Measurements from ENCODE around the gene BUB1.
"Not testable (repeated sequence)": the region's sequence is repeated elsewhere in the genome, so short reads cannot be mapped to it uniquely, and the experiment has no call there.

Gene BUB1

DNA sequence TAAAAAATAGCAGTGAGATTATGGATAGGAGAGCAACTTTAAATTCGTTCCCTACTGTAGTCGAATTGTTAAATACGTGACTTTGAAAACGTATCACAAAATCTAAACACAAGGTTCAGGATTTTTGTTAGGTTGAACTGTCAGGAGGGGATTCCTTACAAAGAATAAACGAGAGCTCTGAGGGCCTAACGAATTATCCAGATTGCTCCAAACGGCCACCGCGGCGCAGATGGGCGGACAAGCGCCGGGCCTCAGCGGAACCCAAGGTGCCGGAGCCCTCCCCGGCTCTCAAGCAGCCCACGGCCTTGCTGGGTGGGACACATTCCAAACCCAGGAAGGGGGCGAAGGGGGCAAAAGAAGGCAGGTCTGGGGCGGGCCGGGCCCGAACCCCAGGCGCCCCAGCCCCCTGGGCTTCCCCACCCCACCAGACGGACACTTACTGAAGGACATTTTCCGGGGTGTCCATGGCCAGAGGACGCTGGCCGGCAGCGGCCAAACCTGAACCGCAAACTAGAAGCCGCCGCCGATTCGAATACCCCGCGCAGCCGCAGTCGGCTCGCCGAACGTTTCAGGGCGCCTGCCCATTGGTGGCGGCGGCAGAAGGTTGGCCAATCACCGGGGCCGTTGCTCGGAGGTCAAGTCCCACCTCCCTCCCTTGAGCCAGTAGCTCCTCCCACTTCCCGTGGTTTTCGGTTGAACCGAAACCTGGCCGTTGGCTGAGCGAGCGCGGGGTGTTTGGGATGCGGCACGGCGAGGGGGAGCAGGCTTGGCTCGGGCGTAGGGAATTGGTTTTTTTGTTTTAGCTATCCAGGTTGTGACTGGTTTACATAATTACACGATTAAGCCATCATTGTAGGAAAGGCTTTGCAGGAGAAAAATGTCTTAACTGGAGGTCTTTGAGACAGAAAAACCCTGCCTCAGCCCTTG is at the start of gene BUB1:
Gene BUB1 (minus strand): TSS at position 534 of the 927 bp plus-strand sequence. CDS start 68 bp downstream, at position 466.
- peak; percentile 96 for DNase-seq (ENCODE audit: low spot score)

- no peak for DNase-seq (ENCODE audit: low spot score)
These were observed 48.4 kb upstream of the BUB1 start for GRCh38 chr2:110726285-110726684.

GRCh38 chr2:110725859-110726258 is 48.0 kb upstream of the BUB1 start:
- DNase-seq (ENCODE audit: low spot score) = no peak

GRCh38 chr2:110725370-110725769 is 47.5 kb upstream of the BUB1 start:
- no peak for DNase-seq (ENCODE audit: low spot score)

DNA sequence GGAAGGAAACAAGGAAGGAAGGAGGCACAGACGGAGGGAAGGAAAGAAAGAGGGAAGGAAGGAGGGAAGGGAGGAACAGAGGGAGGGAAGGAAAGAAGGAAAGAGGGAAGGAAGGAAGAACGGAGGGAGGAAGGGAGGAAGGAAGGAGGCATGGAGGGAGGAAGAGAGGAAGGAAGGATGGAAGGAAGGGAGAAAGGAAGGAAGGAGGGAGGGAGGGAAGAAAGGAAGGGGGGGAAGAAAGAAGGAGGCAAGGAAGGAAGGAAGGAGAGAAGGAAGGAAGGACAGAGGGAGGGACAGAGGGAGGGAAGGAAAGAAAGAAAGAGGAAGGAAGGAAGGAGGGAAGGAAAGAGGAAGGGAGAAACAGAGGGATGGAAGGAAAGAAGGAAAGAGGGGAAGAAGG is 47.0 kb upstream of the BUB1 start:
- DNase-seq (ENCODE audit: low spot score) = no peak

DNA sequence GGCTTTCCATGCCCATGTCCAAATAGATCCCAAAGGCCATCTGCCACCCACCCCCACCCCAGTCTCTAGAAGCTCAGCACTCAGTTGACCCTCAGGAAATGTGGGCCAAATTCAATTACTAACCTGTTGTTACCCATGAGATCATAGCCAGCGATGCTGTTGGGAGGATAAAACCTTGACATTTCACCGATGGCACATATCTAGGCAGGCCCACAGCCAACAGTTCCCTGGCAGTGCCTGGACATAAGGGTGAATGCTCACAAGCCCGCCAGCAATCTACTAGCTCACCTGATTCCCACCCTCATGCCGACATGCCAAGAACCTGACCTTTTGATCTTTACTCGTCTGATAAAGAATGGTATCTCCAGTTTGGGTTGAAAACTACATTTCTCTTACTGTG is 42.7 kb upstream of the BUB1 start:
- peak; percentile 41 for DNase-seq (ENCODE audit: low spot score)

GRCh38 chr2:110718990-110719389 is 41.1 kb upstream of the BUB1 start:
- DNase-seq (ENCODE audit: low spot score) = no peak

GRCh38 chr2:110718382-110718781 is 40.5 kb upstream of the BUB1 start:
- no peak for DNase-seq (ENCODE audit: low spot score)

- no peak for DNase-seq (ENCODE audit: low spot score)
These were observed 39.9 kb upstream of the BUB1 start for GRCh38 chr2:110717734-110718133.

GRCh38 chr2:110716959-110717645 is 39.2 kb upstream of the BUB1 start:
- DNase-seq (ENCODE audit: low spot score) = no peak

- DNase-seq (ENCODE audit: low spot score) = no peak
These were observed 36.8 kb upstream of the BUB1 start for GRCh38 chr2:110714452-110715224.

GRCh38 chr2:110713513-110714362 is 35.9 kb upstream of the BUB1 start:
- no peak for DNase-seq (ENCODE audit: low spot score)

GRCh38 chr2:110712737-110713136 is 34.9 kb upstream of the BUB1 start:
- DNase-seq (ENCODE audit: low spot score) = no peak

GRCh38 chr2:110708455-110708854 is 30.6 kb upstream of the BUB1 start:
- DNase-seq (ENCODE audit: low spot score) = no peak

DNA sequence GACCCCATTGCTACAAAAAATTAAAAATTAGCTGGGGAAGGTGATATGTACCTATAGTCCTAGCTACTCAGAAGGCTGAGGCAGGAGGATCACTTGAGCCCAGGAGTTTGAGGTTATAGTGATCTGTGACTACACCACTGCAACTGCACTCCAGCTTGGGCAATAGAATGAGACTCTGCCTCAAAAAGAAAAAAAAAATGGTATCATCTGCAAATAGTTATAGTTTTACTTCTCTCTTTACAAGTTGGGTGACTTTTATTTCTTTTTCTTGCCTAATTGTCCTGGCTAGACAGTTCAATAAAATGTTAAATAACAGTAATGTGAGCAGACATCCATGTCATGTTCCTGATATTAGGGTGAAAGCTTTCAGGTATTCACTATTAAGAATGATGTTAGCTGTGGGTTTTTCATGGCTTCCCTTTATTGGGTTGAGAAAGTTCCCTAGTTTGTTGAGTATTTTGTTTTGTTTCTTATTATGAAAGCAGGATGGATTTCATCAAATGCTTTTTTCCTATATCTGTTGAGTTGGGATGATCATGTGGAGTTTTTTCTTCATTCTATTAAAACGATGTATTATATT is 29.6 kb upstream of the BUB1 start:
- DNase-seq (ENCODE audit: low spot score) = no peak

- DNase-seq (ENCODE audit: low spot score) = no peak
These were observed 24.9 kb upstream of the BUB1 start for GRCh38 chr2:110702514-110703380.

- DNase-seq (ENCODE audit: low spot score) = not testable (repeated sequence)
These were observed 20.4 kb upstream of the BUB1 start for GRCh38 chr2:110698253-110698652.

DNA sequence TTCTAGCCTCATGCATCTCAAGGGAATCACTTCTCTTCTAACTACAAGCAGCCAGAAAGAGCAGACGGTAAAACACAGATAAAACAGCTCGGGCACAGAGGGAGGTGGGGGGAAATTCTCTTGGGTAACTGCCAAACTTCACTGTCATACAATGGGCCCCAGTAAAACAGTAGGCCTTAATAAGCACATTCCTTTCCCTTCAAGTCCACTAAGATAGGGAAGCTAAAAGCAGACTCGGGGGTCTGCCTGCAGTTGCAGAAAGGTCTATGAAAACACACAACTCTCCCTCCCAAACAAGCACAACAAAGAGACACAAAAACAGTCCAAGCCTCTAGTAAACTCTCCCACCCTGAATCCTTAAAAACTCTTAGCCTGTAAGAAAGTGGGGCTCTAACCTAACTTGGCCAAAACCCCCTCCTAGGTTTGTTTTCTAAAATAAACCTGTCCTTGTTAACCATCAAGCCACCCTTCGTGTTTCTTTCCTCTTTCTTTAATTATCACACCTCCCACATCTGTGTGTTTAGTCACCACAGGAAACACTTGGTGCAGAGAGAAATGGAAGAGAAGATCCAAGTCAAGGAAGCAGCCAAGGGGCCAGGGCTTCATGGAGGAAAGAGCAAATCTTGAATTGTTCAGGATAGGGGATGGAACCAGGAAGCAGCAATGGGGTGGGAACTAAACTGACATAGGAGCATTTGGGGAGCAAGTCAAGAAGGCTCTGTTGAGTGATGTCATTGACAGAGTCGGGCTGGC is 17.5 kb upstream of the BUB1 start:
- DNase-seq (ENCODE audit: low spot score) = not testable (repeated sequence)

DNA sequence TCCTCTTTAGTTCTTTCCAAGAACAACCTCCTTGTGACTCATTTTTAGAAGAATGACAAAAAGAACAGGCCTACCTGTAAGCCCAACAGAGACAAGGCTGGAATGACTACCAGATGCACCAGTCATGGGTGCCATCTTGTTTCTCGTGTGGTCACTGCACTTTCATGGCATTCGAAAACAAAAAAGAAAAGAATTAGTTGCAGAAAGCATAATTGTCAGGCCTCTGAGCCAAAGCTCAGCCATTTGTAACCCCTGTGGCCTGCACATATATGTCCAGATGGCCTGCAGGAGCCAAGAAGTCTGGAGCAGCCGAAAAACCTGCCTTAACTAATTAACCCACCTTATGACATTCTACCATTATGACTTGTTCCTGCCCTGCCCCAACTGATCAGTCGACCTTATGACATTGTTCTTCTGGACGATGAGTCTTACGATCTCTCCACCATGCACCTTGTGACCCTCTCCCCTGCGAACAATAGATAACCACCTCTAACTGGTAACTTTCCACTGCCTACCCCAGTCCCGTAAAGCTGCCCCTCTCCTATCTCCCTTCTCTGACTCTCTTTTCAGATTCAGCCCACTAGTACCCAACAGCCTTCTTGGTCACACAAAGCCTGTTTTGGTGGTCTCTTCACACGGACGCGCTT is 13.9 kb upstream of the BUB1 start:
- no peak for DNase-seq (ENCODE audit: low spot score)
